ENCODE measurements around the gene CLCN5.

The CLCN5 gene

DNA sequence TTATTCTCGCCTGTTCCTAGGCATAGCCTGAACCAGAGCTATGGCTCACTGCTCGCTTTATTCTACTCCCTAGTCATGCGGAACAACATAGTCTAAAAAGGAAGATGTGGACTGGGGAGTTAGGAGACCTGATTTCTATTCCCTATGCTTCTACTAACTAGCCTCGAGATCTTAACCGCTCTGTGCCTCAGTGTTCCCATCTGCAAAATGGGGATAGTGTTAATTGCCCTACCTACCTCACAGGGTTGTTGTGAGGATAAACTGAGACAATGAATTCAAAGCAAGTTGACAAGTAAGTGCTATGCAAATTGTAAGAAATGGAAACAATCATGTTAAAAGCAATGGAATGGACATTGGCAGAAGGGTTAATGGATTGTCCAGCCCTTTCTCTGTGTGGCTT lies 176.4 kb downstream of the CLCN5 start:
- TF ChIP-seq TEAD4 (IDR thresholded peaks at IDR 0.05) = no peak

DNA sequence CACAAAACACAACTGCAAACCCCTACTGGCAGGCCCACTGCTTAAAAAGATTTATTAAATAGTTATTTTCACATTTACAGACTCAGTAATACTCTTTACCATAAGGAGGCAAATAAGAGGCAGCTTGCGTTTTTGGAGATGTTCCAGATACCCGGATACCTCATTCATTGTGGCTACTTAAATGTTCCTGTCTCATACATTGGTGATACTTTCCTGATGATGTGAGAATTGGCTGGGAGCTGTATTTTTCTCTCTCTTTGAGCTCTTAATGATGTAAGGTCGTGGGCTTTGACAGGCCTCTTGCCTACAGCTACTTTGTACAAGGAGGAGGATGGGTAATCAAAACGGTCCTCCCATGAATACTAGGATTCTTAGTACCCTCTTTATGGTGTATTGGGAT lies 176.9 kb downstream of the CLCN5 start:
- no peak for TF ChIP-seq REST (IDR thresholded peaks at IDR 0.05; ENCODE audit: low read depth)
- no peak for TF ChIP-seq NFIC (IDR thresholded peaks at IDR 0.05)
- TF ChIP-seq, protein P1, sequence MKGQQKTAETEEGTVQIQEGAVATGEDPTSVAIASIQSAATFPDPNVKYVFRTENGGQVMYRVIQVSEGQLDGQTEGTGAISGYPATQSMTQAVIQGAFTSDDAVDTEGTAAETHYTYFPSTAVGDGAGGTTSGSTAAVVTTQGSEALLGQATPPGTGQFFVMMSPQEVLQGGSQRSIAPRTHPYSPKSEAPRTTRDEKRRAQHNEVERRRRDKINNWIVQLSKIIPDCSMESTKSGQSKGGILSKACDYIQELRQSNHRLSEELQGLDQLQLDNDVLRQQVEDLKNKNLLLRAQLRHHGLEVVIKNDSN (IDR thresholded peaks at IDR 0.05) = no peak
- TF ChIP-seq ZBTB7A (IDR thresholded peaks at IDR 0.05; ENCODE audit: low read depth) = no peak
- no peak for TF ChIP-seq RAD21 (IDR thresholded peaks at IDR 0.05; ENCODE audit: low read depth)
- no peak for TF ChIP-seq YY1 (IDR thresholded peaks at IDR 0.05; ENCODE audit: low read depth)

DNA sequence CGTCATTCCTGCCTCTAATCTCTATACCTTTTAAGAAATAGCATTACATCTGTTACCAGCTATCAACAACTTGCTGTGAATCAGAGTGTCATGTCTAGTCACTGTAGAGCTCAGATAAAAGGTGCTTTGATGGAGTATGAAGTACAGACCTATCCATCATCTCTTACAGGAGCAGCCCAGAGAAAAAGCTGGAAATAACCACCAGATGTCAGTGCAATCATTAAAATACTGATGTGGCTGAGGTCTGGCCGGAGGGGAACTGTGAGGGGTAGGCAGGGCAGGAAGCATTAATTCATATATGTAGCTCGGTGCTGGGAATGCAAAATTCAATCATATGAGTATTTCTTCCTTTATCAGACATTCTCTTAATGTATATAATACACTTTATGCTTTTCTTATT lies 177.8 kb downstream of the CLCN5 start:
- TF ChIP-seq REST (IDR thresholded peaks at IDR 0.05; ENCODE audit: low read depth) (no peak), RAD21 (IDR thresholded peaks at IDR 0.05; ENCODE audit: low read depth) (peak; percentile 30)

- TF ChIP-seq FOXM1 (IDR thresholded peaks at IDR 0.05; ENCODE audit: borderline replicate concordance, low read depth) (no peak), NFIC (IDR thresholded peaks at IDR 0.05) (no peak), REST (IDR thresholded peaks at IDR 0.05; ENCODE audit: low read depth) (no peak), ZBTB7A (IDR thresholded peaks at IDR 0.05; ENCODE audit: low read depth) (no peak), EP300 (IDR thresholded peaks at IDR 0.05; ENCODE audit: borderline replicate concordance) (no peak), TEAD4 (IDR thresholded peaks at IDR 0.05) (no peak), CREB1 (IDR thresholded peaks at IDR 0.05; ENCODE audit: low read depth) (no peak), EGR1 (IDR thresholded peaks at IDR 0.05) (no peak), YY1 (IDR thresholded peaks at IDR 0.05; ENCODE audit: low read depth) (no peak), RAD21 (IDR thresholded peaks at IDR 0.05; ENCODE audit: low read depth) (no peak), TCF12 (IDR thresholded peaks at IDR 0.05; ENCODE audit: low read depth) (no peak), MAX (IDR thresholded peaks at IDR 0.05) (no peak), TAF1 (IDR thresholded peaks at IDR 0.05; ENCODE audit: low read depth) (no peak), CEBPB (IDR thresholded peaks at IDR 0.05) (no peak)
- TF ChIP-seq, protein P1 (IDR thresholded peaks at IDR 0.05) = no peak
These were observed 180.8 kb downstream of the CLCN5 start for GRCh38 chrX:50103176-50103575.

DNA sequence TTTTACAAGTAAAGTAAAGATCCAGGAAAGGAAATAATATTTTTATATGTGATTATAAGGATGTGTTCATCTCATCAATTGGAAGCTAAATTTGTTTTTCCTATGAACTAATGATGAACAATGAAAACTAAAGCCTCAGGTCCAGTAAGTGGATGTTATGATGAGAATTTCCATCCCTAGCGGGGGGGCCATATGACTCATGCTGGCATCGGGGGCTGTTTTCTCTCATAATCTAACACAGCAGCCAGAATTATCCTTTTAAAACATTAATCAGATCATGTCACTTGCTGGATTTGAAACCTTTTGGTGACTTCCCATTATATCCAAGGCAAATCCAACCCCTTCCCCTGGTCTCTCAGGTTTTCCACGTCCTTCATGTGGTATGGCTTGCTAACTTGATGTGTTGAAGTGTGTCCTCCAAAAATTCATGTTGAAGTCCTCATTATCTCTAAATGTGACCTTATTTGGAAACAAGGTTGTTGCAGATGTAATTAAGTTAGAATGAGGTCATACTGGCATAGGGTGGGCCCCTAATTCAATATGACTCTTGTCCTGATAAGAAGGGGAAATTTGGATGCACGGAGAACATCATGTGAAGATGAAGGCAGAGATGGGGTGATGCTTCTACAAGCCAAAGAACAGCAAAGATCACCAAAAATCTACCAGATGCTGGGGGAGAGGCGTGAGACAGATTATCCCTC lies 181.6 kb downstream of the CLCN5 start:
- TF ChIP-seq CEBPB (IDR thresholded peaks at IDR 0.05) (no peak), CREB1 (IDR thresholded peaks at IDR 0.05; ENCODE audit: low read depth) (no peak), EP300 (IDR thresholded peaks at IDR 0.05; ENCODE audit: borderline replicate concordance) (no peak)
